ENCODE results near the gene LCOR.

- TF ChIP-seq, protein P1, sequence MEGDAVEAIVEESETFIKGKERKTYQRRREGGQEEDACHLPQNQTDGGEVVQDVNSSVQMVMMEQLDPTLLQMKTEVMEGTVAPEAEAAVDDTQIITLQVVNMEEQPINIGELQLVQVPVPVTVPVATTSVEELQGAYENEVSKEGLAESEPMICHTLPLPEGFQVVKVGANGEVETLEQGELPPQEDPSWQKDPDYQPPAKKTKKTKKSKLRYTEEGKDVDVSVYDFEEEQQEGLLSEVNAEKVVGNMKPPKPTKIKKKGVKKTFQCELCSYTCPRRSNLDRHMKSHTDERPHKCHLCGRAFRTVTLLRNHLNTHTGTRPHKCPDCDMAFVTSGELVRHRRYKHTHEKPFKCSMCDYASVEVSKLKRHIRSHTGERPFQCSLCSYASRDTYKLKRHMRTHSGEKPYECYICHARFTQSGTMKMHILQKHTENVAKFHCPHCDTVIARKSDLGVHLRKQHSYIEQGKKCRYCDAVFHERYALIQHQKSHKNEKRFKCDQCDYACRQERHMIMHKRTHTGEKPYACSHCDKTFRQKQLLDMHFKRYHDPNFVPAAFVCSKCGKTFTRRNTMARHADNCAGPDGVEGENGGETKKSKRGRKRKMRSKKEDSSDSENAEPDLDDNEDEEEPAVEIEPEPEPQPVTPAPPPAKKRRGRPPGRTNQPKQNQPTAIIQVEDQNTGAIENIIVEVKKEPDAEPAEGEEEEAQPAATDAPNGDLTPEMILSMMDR (IDR thresholded peaks at IDR 0.05) = no peak
- TF ChIP-seq EP300 (IDR thresholded peaks at IDR 0.05) = no peak
Measured at GRCh38 chr10:96935148-96935547, 103.0 kb downstream of the LCOR start.
